Body of pancreas (tissue), 4 donors: ENCODE results near the gene L3MBTL2.

Experiments used
- POLR2A ChIP-seq, 3 donors: fragments of 450-650 bp; IDR thresholded peaks; one replicate each; pipeline ENCODE4 v1.6.1; 2016; ENCODE audit warnings: antibody characterized with exemption in 3 of 3, mild to moderate bottlenecking in 2 of 3
- TF ChIP-seq, protein P1 (sequence below), 7 experiments: fragments of 450-650 bp in 4 of 7; fragments of 200-600 bp in 3 of 7; sonication (generic) in 3 of 7; IDR thresholded peaks; one replicate each; pipeline ENCODE4 v1.5.1; 2016 to 2019; ENCODE audit warnings: antibody characterized with exemption in 7 of 7

- TF ChIP-seq, protein P1, sequence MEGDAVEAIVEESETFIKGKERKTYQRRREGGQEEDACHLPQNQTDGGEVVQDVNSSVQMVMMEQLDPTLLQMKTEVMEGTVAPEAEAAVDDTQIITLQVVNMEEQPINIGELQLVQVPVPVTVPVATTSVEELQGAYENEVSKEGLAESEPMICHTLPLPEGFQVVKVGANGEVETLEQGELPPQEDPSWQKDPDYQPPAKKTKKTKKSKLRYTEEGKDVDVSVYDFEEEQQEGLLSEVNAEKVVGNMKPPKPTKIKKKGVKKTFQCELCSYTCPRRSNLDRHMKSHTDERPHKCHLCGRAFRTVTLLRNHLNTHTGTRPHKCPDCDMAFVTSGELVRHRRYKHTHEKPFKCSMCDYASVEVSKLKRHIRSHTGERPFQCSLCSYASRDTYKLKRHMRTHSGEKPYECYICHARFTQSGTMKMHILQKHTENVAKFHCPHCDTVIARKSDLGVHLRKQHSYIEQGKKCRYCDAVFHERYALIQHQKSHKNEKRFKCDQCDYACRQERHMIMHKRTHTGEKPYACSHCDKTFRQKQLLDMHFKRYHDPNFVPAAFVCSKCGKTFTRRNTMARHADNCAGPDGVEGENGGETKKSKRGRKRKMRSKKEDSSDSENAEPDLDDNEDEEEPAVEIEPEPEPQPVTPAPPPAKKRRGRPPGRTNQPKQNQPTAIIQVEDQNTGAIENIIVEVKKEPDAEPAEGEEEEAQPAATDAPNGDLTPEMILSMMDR (IDR thresholded peaks at IDR 0.05): peak in 2 of 7 experiments; percentile 16 to 43
- peak in 2 of 3 donors; percentile 23 to 24 for TF ChIP-seq POLR2A (IDR thresholded peaks at IDR 0.05)
These were observed 7.8 kb upstream of the L3MBTL2 start for GRCh38 chr22:41197038-41197972.
